NCI-H1105 treated with DMSO at 0.1 percent for 48 hours (cell line): ENCODE data around the gene FAT1.

Source experiments
- DNase-seq: peaks from one replicate; lab custom pipeline; 2025; lab: John Stamatoyannopoulos, UW

FAT1 gene

DNA sequence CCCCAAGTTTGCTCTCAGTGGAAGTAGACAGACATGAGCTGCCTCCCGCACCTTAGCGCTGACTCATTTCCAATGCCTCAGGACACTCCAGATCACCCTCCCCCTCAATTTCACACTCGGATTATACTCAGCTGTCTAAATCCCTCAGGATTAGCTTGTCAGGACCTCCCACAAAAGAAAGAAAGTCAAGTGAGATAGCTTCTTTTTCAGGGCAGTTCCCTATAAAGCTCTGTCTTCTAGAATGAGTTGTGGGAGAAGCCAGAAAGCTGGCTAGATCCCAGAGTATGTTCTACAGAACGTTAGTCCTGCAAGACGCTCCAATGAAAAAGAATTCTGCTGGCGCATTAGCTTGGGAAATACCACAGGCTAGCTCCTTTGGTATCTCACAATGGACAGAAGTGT, 117.1 kb downstream of the FAT1 start:
- no peak for DNase-seq

DNA sequence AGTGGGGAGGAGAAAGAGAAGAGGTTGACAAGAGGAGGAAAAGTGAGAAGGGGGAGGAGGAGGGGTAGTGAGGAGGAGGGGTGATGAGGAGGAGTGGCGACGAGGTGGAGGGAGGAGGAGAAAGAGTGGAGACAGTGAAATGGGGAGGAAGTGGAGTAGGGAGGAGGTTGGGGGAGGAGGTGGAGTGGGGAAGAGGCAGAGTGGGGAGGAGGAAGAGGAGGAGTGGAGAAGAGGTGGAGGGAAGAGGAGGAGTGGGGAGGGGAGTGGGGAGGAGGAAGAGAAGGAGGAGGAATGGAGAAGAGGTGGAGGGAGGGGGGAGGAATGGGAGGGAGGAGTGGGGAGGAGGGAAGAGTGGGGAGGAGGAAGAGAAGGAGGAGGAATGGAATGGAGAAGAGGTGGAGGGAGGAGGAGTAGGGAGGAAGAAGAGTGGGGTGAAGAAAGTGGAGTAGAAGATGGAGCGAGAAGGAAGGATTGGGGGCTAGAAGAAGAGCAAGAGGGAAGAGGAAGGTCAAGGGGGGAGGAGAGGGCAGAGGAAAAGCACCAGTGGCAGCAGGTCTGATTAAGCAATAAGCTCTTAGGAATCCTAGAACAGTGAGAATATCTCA, 118.3 kb downstream of the FAT1 start:
- DNase-seq, result no peak

DNA sequence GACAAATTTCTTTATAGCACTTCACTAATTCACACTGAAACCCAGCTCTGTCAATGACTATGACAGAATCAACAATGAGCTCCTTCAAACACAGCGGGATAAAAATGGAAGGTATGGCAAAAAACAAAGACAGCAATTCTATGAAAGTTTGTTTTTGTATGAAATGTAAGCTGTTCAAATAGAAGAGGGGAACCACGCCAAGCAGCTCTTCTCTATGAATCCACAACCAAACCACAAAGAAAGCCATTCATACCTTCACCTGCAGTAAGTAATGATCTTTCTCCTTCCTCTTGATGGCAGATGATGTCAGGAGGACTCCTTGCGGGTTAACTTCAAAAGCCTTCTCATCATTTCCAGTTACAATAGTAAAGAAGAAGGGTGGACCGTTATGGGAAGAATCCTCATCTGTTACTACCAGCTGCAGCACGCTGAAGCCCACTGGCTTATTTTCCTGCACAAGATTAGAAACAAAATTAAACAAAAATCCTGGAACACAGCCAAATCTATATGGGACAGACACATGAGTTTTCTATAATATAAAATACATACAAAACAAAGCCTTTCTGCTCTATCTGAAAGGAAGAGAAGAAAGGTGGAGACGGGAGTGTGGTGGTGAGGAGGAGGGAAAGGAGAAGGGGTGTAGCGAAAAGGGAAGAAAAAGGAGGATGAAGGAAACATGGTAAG, 119.4 kb downstream of the FAT1 start:
- DNase-seq, result no peak

DNA sequence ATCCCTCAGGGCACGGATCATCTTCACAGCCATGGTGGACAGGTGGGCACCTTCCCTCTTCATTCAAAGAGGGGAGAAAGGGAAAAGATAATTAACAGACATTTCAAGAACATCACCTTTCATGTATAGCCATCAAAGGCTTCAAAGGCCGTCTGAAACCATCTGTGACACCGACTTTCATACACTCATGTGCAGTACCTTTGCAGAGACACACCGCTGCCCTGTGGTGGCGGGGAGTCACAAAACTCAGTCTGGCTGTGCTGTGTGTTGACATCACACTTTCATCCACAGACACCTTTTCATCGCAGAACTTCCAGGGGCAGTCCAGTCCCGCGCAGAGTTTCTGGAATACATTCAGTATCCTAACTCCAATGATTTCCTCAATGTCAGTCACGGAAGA, 120.7 kb downstream of the FAT1 start:
- no peak for DNase-seq

DNA sequence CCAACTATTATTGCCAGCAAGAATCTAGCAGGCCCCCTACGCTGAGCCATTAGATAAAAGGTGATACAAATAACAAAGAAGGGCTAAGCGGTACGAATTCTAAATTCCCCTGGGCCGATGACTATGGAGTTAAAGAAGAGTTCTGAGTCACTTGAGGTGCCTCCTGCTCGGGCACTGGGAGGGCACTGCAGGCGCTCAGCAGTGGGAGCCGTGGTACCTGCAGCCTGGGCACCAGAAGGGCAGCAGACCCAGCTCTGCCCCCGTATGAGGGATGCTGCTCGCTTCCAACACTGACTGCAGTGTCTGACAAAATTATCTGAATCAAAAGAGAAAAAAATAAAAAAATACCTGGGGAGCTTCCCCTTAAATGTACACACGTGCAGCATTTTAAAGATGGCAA, 124.2 kb downstream of the FAT1 start:
- no peak for DNase-seq

DNA sequence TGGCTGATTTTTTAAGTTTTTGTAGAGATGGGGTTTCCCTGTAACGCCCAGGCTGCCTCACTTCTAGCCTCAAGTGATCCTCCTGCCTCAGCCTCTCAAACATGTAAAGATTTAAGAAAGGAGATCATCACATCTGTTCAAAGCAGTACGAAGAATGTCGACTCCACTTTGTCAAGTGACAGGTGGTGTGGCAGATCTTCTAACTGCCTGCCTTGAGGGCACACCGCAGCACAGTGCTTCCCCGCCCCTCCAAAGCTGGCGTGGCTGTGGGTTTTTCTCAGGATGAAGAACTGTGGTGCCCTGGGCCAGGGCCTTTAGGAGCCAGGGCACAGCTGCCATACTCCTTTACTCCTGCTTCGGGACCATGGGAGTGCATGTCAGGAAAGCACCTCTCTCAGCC, 125.0 kb downstream of the FAT1 start:
- no peak for DNase-seq

DNA sequence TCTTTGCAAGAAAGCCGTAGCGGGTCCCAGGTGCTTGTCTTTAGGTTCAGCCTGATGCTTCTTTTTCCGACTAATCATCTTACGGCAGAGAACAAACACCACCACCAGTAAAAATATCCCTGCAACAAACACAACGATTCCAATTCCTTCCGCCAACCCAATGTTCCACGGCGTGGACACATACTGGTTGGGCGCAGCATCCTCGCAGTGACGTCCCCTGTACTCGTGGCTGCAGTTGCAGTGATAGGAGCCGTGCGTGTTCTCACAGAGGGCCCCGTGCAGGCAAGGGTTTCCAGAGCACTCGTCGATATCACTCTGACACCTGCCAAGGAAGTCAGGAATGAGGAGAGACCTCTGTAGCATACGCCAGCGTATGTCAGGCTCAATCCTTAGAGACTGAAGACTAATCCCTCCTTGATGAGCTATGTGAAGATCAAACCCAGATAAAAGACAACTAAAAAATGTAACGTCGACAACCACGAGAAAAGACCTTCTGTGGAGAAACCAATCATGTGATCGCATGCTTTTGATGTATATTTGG, 126.7 kb downstream of the FAT1 start:
- DNase-seq, result no peak

DNA sequence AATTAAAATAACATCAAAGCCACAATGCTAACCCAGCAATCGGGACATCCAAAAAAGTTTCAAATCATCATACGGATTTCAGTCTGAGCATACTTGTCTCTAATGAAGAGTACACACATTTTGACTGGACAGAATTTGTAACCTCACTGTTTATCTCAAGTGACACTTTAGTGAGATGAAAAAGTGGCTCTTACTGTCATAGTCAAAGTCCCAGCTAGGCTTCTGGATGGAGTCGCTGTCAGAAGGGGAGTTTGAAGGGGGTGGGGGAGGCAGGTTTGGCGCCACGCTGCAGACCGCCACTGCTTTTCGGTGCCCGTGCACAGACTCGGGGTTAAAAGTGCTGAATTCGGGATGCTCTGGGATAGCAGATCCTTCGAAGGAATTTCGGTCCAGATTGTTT, 127.3 kb downstream of the FAT1 start:
- DNase-seq, result no peak

DNA sequence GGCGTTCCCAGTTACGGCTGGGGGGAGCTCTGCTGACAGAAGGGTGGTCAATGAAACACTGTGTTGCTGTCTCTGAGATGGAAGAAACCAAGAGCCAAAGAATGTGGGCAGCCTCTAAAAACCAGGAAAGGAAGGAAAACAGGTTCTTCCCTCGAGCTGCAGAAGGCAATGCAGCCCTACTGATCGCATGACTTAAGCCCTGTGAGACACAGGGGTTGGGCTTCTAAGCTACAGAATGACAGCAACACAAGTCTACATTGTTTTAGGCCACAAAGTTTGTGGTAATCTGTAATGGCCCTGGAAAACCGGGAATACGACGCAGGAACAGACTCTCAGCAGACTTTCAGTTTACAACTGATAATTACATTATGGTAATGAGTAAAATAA, 130.1 kb downstream of the FAT1 start:
- DNase-seq, result no peak

DNA sequence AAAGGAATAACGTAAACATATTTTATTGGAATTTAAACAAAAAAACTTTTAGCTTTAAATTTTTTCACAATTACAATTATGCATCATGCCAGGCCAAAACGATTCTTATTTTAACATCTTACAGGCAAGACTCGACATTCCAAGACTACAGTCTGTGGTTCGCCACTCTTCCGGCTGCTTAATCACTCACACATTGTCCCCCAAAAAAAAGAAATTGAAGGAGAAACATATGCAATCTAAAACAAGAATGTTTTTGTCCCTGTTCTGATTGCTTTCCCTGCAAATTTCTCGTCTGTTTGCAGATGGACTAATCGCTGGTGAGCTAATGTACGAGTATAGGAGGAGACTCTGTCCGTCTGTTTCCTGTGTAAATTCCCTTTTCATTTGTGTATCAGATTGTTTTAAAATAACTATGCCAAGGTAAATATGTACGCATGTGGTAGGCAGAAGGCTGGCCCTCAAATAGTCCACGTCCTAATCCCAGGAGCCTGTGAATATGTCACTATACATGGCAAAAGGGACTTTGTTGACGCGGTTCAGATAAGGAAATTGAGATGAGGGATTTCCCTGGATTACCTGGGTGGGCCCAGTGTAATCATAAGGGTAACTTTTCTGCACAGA, 130.6 kb downstream of the FAT1 start:
- DNase-seq, result no peak

DNA sequence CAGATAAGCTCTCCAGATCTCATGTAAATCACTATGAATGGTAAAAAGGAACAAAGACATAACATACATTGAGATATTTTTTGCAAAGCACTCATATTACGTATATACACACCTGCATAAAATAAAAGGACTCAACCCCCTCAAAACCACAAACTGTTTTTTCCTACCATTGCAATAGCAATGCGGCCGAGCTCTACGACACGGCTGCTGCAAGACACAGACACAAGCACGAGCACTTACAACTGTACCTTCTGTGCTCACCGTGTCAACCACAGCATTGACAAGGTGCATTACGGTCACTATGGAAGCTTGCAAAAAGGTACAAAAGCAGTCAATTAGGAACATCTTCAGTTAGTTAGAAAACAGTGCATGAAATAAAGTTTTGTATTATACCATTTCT, 131.2 kb downstream of the FAT1 start:
- no peak for DNase-seq

DNA sequence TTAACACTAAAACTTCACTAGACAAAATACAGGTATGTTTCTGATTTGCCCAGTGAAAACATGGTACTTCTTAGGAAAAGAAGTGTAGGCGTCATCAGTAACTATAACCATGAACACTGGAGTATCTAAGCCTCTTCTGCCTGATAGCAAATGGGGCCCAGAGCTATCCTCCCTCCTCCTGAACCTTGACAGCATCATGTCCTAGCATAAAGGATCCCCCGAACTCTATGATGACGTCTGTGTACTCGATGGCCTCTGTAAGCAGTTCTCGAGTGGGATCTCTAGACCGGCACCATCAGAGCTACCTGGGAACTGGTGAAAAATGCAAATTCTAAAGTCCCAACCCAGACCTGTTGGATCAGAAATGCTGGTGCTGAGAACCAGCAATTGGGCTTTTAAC, 132.0 kb downstream of the FAT1 start:
- no peak for DNase-seq

DNA sequence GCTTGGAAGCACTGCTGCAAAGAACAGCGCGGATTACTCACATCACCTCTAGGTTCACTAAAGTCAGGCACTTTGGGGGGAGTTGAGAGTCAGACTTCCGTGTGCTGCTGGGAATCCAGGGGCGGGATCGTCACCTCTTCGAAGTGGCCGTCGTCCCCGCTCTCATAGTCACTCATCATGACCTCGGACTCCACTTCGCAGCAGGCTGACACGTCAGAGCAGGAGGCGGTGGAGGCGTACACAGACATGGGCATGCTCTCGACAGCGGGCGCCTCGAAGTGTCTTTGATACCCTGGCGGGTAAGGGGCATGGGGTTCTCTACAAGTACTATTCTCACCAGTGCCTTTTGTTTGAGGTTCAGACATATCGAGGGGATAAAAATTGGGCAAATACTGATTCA, 135.2 kb downstream of the FAT1 start:
- DNase-seq, result no peak

DNA sequence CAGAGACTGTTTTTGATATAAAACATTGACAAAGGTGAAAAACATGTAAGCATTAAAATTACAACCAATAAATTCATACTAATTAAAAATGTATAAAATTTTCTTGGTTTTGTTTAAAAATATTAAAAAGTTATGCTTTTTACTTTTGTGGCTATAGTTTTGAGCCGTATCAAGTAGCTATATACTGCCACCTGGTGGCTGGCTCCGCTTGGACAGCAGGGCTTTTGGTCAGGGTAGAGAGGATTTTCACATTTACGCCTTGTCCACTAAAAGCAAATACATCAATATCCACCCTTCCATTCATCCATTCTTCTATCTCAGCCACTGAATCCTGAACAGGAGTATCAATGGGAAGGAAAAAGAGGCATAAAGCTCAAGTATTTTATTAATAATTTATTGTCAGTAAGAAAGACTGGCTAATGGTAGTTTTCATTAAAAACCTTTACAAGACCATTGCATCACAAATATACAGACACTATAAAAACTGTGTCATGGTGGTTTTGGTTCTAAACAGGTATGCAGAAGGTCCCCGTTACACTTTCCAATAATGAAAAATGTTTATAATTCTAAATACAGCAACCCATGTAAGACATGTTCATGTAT, 136.1 kb downstream of the FAT1 start:
- peak; percentile 28 for DNase-seq

DNA sequence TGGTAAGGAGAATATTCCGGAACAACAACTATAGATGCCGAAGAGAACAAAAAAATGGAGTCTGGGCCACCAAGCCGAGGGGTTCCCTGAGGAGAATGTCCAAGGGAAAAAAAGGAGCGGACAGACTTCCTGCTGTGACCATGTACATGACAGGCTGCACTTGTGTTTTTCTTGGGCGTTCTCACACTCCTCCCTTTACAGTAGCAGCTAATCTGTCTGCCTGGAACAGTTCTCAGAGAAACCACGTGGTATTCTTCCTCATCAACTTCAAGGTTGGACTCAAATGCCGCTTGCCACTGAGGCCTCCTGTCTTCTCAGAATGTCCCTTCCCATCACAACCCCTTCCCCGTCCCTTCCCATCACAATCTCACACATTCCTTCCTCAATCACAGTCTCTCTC, 137.5 kb downstream of the FAT1 start:
- no peak for DNase-seq

DNA sequence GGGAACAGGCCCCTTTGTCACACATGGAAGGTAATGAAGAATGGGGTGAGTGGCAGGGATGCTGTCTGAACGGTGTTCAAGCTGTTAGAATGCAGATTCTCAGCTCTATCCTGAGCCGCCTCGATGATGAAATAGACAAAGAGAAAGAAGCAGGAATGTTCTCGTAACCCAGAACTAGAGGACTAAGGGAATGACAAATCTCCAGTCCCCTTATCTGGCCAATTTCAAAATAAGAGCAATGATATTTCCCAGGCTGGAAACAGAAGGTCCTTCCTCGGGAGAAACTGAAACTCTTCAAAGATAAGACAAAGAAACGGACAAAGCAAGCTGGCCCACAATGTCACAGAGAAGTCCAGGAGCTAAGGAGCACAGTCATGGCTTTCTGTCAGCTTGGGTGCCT, 138.7 kb downstream of the FAT1 start:
- DNase-seq, result no peak

DNA sequence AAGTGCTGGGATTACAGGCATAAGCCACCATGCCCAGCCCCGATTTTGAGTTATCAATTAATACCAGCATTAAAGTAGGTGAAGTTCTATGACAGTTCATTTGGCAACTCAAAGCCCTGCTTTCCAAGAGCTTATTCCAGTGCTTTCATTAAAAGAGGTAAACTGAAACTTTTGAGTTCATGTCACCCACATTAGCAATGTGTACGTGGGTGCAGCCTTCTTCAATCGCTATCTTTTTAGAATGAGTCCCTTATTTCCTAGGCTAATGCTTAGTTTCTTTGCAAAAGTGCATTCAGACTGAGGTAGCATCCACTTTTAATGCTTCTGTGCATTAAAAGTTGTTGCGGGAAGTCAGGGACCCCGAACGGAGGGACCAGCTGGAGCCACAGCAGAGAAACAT, 142.2 kb downstream of the FAT1 start:
- DNase-seq, result no peak

DNA sequence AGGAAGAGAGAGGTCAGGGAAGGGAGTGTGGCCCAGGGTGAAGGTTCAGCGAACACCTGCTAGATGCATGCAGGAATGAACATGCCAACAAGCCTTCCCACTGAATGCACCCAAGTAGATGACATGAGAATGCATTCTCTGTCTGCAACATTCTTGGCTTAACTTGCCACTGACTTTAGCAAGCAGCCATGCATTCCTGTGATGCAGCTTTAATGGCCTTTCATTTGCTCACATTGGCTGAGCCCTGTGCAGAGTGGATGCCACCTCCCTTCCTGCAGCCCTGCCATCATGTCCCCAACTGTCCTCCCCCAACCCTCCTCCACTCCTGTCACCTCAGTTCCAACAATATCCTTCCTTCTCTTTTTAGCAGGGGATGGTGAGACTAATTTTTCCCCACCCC, 143.0 kb downstream of the FAT1 start:
- no peak for DNase-seq

DNA sequence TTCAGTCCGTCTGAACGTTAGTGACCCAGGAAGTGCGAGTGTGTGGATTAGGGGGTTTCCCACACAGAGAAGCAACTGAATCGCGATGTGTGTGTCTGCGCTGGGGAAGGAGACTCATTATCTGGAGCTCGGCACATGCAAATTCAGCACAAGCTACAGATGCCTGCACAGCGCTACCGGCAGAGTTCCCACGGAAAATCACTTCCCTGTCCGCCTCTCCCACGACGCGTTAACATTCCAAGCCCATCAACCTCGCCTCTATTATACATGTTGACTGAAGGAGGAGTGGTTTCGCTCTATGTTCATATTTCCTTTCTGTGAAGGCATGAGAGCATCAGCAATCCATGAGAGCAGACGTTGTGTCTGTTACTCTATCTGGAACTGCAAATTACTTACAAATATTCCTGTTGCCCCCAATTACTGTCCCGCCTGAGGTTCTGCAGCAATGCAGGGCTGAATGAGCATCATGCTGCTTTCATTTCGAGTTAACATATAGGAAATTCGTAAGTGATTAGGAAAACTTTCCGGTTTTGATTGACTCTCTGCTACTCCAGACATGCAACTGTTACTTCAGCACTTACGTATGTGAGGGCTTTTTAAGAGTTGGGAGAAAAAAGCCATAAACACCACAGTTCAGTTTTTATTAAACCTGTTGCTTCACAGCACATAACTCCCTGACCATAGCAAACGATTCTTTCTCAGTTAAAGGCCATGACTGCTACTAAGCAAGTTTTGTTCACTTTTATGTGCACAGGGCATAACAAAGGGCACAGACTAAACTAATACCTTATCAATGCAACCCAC, 153.3 kb downstream of the FAT1 start:
- no peak for DNase-seq

DNA sequence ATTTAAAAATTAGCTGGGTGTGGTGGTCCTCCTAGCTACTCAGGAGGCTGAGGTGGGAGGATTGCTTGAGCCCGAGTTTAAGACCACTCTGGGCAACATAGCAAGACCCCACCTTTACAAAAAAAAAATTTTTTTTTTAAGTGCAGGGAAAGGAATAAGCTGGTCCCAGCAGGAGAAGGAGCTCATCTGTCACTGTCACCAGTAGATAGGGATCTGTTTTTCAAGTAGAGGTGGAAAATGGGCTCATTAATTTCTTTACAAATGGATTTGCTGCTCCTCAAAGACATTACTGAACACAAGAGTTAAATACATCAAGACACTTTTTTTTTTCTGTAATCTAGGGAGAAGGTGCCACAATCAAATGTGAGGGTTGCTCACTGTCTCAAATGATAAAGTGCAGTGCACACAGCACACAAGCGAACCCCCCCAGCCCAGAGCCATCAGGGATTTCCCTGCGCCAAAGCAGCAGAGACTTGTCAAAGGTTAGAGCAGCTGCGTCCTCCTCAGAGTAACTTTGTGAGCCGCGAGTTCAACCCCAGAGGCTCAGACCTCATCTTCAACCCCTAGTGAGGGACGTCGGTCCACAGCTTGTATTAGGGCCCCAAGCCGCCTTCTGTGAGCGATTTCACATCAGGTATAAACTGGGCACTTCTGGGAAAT, 154.0 kb downstream of the FAT1 start:
- no peak for DNase-seq

DNA sequence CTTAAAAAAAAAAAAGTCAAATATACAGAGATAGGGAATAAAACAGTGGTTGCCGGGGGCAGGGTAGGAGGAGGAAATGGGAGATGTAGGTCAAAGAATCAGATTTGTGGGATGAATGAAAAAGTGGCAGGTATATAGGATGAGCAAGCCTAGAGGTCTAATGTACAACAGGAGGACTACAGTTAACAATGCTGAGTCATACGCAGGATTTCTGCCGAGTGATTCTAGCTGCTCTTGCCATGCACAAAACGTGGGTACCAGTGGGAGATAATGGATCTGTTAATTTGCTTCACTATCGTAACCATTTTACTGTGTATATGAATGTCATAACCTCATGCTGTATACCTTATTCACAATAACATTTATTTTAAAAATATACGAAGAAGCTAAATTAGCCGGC, 157.6 kb downstream of the FAT1 start:
- no peak for DNase-seq

DNA sequence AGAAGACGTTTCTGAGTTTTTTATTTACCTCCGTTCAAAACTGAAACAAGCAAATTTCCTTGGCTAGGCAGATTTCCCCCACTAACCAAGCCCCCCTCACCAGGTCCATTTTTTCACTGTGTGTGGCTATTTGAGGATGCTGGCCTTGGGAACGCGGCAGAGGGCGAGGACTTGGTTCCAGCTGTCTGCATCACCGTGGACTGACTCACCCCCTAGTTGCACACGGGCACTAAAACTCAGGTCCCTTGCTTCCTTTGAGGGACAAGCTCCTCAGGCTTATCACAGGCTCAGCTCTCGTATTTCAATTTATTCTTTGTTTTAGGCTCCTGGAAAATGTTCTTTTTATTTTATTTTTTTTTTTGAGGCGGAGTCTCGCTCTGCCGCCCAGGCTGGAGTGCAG, 159.9 kb downstream of the FAT1 start:
- no peak for DNase-seq
